Measurements from ENCODE around the gene EIF4E.

DNA sequence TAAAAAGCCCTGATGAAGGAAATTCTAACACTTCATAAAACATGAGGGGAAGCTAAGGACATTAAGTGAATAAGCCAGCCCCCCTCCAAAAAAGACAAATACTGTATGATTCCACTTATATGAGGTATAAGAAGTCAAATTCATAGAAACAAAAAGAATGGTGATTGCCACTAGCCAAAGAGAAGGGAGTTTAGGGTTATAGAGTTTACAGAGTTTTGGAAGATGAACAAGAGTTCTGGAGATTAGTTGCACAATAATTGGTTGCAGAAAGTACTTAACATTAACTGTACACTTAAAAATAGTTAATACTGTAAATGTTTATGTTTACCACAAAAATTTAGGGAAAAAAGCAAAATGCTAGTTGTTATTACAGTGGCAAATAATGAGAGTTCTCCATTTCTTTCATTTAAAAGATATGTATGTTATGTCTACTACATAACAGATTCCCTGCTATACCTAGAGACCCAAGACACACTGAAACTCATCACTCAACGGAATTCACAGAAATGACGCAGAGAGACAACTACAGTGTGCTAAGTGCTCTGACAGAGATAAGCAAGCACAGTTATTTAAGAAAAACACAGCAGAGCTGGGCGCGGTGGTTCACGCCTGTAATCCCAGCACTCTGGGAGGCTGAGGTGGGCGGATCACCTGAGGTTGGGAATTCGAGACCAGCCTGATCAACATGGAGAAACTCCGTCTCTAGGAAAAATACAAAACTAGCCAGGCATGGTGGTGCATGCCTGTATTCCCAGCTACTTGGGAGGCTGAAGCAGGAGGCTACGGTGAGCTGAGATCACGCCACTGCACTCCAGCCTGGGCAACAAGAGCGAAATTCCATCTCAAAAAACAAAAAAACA lies 37.2 kb downstream of the EIF4E start:
- TF ChIP-seq POLR2AphosphoS5 (IDR thresholded peaks at IDR 0.05): no peak
- no peak for TF ChIP-seq EP300 (conservative IDR thresholded peaks at IDR 0.05; ENCODE audit: poor library complexity, severe bottlenecking)
- no peak for TF ChIP-seq CTCF (IDR thresholded peaks at IDR 0.05; ENCODE audit: poor library complexity, severe bottlenecking)
- no peak for TF ChIP-seq EZH2 (IDR thresholded peaks at IDR 0.05; ENCODE audit: borderline replicate concordance, insufficient read depth, low read length, poor library complexity, severe bottlenecking)
- TF ChIP-seq, protein P1, sequence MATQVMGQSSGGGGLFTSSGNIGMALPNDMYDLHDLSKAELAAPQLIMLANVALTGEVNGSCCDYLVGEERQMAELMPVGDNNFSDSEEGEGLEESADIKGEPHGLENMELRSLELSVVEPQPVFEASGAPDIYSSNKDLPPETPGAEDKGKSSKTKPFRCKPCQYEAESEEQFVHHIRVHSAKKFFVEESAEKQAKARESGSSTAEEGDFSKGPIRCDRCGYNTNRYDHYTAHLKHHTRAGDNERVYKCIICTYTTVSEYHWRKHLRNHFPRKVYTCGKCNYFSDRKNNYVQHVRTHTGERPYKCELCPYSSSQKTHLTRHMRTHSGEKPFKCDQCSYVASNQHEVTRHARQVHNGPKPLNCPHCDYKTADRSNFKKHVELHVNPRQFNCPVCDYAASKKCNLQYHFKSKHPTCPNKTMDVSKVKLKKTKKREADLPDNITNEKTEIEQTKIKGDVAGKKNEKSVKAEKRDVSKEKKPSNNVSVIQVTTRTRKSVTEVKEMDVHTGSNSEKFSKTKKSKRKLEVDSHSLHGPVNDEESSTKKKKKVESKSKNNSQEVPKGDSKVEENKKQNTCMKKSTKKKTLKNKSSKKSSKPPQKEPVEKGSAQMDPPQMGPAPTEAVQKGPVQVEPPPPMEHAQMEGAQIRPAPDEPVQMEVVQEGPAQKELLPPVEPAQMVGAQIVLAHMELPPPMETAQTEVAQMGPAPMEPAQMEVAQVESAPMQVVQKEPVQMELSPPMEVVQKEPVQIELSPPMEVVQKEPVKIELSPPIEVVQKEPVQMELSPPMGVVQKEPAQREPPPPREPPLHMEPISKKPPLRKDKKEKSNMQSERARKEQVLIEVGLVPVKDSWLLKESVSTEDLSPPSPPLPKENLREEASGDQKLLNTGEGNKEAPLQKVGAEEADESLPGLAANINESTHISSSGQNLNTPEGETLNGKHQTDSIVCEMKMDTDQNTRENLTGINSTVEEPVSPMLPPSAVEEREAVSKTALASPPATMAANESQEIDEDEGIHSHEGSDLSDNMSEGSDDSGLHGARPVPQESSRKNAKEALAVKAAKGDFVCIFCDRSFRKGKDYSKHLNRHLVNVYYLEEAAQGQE (IDR thresholded peaks at IDR 0.05; ENCODE audit: borderline replicate concordance): no peak
- TF ChIP-seq RAD21 (conservative IDR thresholded peaks at IDR 0.05): no peak
- no peak for TF ChIP-seq MXI1 (conservative IDR thresholded peaks at IDR 0.05; ENCODE audit: poor library complexity, severe bottlenecking)
- no peak for TF ChIP-seq TAF1 (IDR thresholded peaks at IDR 0.05; ENCODE audit: low read depth)
- no peak for TF ChIP-seq SMC3 (conservative IDR thresholded peaks at IDR 0.05; ENCODE audit: poor library complexity)
